Bronchial smooth muscle cell (primary cell): ENCODE results near the gene ZNF563. TPM values are rescaled to one million over a fixed set of nuclear protein-coding genes. Genes with fewer than 3 reads are reported as not detected.

Experiments
- total RNA-seq: library from RNA; depleted of rRNA; stranded (reverse); fragments of >200 nt; gene quantifications from 2 replicates; pipeline ENCODE4 v1.2.1, GENCODE V29; 2014

Gene ZNF563
- 5.2 and 5.4 TPM in 2 replicates for total RNA-seq

DNA sequence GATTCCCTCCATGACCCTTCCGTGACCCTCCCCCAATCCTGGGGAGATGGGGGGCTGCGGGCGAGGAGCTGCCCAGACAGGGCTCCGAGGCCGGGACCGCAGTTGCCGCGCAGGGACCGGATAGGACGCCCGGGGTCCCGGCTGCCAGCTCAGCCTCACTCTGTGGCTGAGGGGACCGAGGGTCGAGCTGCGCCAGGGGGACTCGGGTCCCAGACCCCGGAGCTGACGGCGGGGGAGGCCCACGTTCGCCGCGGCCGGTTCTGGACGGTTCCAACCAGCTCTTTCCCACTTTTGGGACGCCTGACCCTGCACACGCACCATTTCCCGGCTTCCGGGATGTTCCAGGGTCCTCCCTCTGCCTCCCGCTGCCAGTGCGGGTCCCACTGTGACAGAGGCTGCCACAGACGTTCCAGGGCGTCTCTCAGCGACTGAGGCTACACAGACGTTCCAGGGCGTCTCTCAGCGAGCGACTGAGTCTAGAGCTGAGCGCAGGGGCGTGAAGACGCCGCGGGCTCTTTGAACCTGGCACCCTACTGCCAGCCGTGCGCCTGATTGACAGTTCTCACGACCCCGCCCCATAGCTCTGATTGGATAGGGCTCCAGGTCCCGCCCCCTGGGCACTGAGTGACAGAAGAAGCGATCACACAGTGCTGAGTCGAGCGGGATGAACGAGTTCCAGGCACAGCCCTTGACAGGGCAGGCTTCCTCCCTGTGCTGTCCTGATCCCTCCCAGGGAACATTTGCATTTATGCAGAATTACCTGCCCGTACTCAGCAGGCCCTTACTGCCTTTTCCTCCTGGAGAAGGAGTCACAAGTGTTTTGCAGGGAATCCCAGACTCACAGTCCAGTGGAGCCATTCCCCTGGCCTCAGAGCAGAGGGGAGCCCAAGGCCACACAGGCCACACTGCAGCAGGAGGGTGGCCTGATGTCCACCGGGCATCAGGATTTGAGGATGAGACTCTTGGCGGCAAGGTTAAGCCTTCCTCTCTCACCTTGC lies at the start of gene ZNF563:
TSS of gene ZNF563 (minus strand) at position 472 of the 998 bp plus-strand sequence. CDS start at position 321, 151 bp downstream.

GRCh38 chr19:12365236-12366162 lies 32.1 kb upstream of the ZNF563 start, which contains the start of gene ZNF442:
ZNF442 (minus strand) TSS chr19:12365683; CDS start chr19:12363631, 2,052 bp downstream.

GRCh38 chr19:12294249-12295158 lies 38.9 kb downstream of the ZNF563 start, which contains the start of gene ZNF44:
ZNF44 (minus strand) TSS chr19:12294883; CDS start chr19:12294694, 189 bp downstream.

Other genes with a start within 250 kb of the ZNF563 start
- 3.8 and 4.4 TPM in 2 replicates for gene ZNF20, start 193.3 kb downstream of the ZNF563 start, total RNA-seq
- 6.7 and 8.8 TPM in 2 replicates for gene ZNF625, start 176.9 kb downstream of the ZNF563 start, total RNA-seq
- gene ZNF136, start 170.5 kb downstream of the ZNF563 start, total RNA-seq: 5.5 and 6.3 TPM in 2 replicates
- gene ZNF44, start 38.8 kb downstream of the ZNF563 start, total RNA-seq: 10.2 and 11.0 TPM in 2 replicates
- gene ZNF442, start 32.0 kb upstream of the ZNF563 start, total RNA-seq: 3.8 and 4.3 TPM in 2 replicates
- 1.7 and 1.9 TPM in 2 replicates for gene ZNF799, start 67.6 kb upstream of the ZNF563 start, total RNA-seq
- 2.4 and 2.6 TPM in 2 replicates for gene ZNF443, start 107.4 kb upstream of the ZNF563 start, total RNA-seq
- 3.2 and 3.8 TPM in 2 replicates for gene ZNF709, start 151.2 kb upstream of the ZNF563 start, total RNA-seq
- gene ZNF564, start 217.8 kb upstream of the ZNF563 start, total RNA-seq: 7.6 and 8.2 TPM in 2 replicates